ENCODE results near the gene TMEM181. TPM values are rescaled to one million over a fixed set of nuclear protein-coding genes. Genes with fewer than 3 reads are reported as not detected.

TMEM181 gene
- total and polyA plus RNA-seq, 12 donors, result 8.8 to 29.1 (median 20.5) TPM

DNA sequence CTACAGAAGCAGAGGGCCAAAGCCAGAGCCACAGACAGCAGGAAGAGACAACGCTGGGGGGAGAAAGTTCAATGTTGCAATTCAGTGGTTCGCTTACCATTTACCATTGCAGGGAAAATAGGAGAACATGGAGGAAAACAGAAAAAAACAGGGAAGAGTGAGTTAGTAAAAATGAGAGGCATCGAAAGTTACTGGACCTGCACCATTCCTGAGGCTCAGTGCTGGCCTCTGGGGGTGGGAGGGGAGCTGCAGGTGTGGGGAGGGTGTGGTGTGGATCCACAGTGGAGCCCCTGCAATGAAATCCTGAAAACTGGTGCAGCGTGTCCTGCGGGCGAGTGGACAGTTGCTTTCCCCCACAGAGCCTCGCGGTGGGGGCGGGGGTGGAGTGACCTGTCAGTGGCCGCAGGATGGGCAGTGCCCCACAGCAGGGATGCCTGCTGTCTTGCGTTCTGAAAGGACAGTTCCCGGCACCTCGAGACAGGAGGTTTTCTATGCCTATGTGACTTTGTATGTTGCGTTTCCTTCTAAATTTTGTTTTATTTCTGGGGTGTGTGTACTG, 5.7 kb downstream of the TMEM181 start:
- H3K4me3 ChIP-seq, result no peak overlapping the region
- DNase-seq, result no peak
- 88 to 90% (median 88%) methylated on average over 14 of the region's 14 CpGs for WGBS, 4 donors
- intact Hi-C loops (cut with DNase I), result no loop called here
- TF ChIP-seq POLR2A (IDR thresholded peaks at IDR 0.05) (no peak), CTCF (IDR thresholded peaks at IDR 0.05) (no peak)
- no peaks in the 10 kb centered on the region for H3K9me3 ChIP-seq (replicated peaks in 1 of 3)
- H3K27ac ChIP-seq, result no peak overlapping the region
- peaks cover 9 to 26% of the 10 kb centered on the region in 2 donors for H3K4me1 ChIP-seq (replicated peaks in 1 of 2)
- H3K27me3 ChIP-seq, result no peaks in the 10 kb centered on the region
- no peaks in the 10 kb centered on the region for H3K36me3 ChIP-seq (replicated peaks in 1 of 2)

- Histone ChIP-seq H3K9me3 (replicated peaks in 1 of 3) (no peaks in the 10 kb centered on the region), H3K27me3 (no peaks in the 10 kb centered on the region), H3K4me3 (no peak overlapping the region), H3K27ac (no peak overlapping the region), H3K36me3 (replicated peaks in 1 of 2) (no peaks in the 10 kb centered on the region), H3K4me1 (replicated peaks in 1 of 2) (peaks cover 2 to 19% of the 10 kb centered on the region in 2 donors)
- DNase-seq, result no peak
- 93 to 97% (median 96%) methylated on average over 9 of the region's 9 CpGs for WGBS, 4 donors
- TF ChIP-seq POLR2A (IDR thresholded peaks at IDR 0.05), result no peak
- TF ChIP-seq CTCF (IDR thresholded peaks at IDR 0.05), result no peak
- intact Hi-C loops (cut with DNase I), result no loop called here
Observed at GRCh38 chr6:158566207-158566818, 6.4 kb downstream of the TMEM181 start.

GRCh38 chr6:158567152-158567551, 7.3 kb downstream of the TMEM181 start:
- H3K9me3 ChIP-seq (replicated peaks in 1 of 3), result no peaks in the 10 kb centered on the region
- DNase-seq, result no peak
- no peak overlapping the region for H3K4me3 ChIP-seq
- H3K27ac ChIP-seq, result no peak overlapping the region
- H3K27me3 ChIP-seq, result no peaks in the 10 kb centered on the region
- 92 to 95% (median 93%) methylated on average over 10 of the region's 10 CpGs for WGBS, 4 donors
- H3K4me1 ChIP-seq (replicated peaks in 1 of 2), result peaks cover 0 to 15% of the 10 kb centered on the region in 2 donors
- intact Hi-C loops (cut with DNase I), result no loop called here
- H3K36me3 ChIP-seq (replicated peaks in 1 of 2), result no peaks in the 10 kb centered on the region
- no peak for TF ChIP-seq POLR2A (IDR thresholded peaks at IDR 0.05)
- TF ChIP-seq CTCF (IDR thresholded peaks at IDR 0.05), result no peak

- WGBS, 4 donors, result 77 to 83% (median 81%) methylated on average over 12 of the region's 12 CpGs
- peaks cover 0 to 14% of the 10 kb centered on the region in 2 donors for H3K4me1 ChIP-seq (replicated peaks in 1 of 2)
- intact Hi-C loops (cut with DNase I), result no loop called here
- H3K4me3 ChIP-seq, result no peak overlapping the region
- TF ChIP-seq POLR2A (IDR thresholded peaks at IDR 0.05), result no peak
- no peak for TF ChIP-seq CTCF (IDR thresholded peaks at IDR 0.05)
- H3K27ac ChIP-seq, result no peak overlapping the region
- H3K36me3 ChIP-seq (replicated peaks in 1 of 2), result no peaks in the 10 kb centered on the region
- no peaks in the 10 kb centered on the region for H3K27me3 ChIP-seq
- DNase-seq, result no peak
- no peaks in the 10 kb centered on the region for H3K9me3 ChIP-seq (replicated peaks in 1 of 3)
Observed at GRCh38 chr6:158567871-158568401, 8.0 kb downstream of the TMEM181 start.

Measured in adrenal gland (tissue), 12 donors.